Measurements from ENCODE around the gene HOXB1. TPM values are rescaled to one million over a fixed set of nuclear protein-coding genes. Genes with fewer than 3 reads are reported as not detected.
A peak's percentile ranks its signal among the peaks of the same experiment; 100 is the strongest.

HOXB1 gene
- total and polyA plus RNA-seq, 8 donors: 0.28 TPM; not detected in 7

GRCh38 chr17:48522031-48522653 lies 8.7 kb downstream of the HOXB1 start:
- Histone ChIP-seq H3K27me3 (peaks cover 0 to 92% (median 29%) of the 10 kb centered on the region in 3 donors), H3K4me1 (peaks cover 0 to 16% (median 10%) of the 10 kb centered on the region in 4 donors), H3K4me3 (no peak overlapping the region), H3K27ac (no peak overlapping the region), H3K36me3 (no peaks in the 10 kb centered on the region), H3K9me3 (no peaks in the 10 kb centered on the region)
- intact Hi-C loops (cut with DNase I; ENCODE audit: low total_unique reads): no loop called here
- TF ChIP-seq POLR2AphosphoS5 (IDR thresholded peaks at IDR 0.05): no peak
- TF ChIP-seq EP300 (IDR thresholded peaks at IDR 0.05): no peak
- no peak for TF ChIP-seq POLR2A (IDR thresholded peaks at IDR 0.05)
- TF ChIP-seq CTCF (IDR thresholded peaks at IDR 0.05): no peak
- 23 to 41% (median 31%) methylated on average over 8 of the region's 8 CpGs for WGBS, 5 donors
- peak in 1 of 2 donors; percentile 90 for DNase-seq

GRCh38 chr17:48520631-48521079 lies 10.2 kb downstream of the HOXB1 start:
- no peak for TF ChIP-seq EP300 (IDR thresholded peaks at IDR 0.05)
- TF ChIP-seq CTCF (IDR thresholded peaks at IDR 0.05): no peak
- no peak for TF ChIP-seq POLR2A (IDR thresholded peaks at IDR 0.05)
- TF ChIP-seq POLR2AphosphoS5 (IDR thresholded peaks at IDR 0.05): no peak
- Histone ChIP-seq H3K36me3 (no peaks in the 10 kb centered on the region), H3K4me3 (no peak overlapping the region), H3K4me1 (peaks cover 0 to 13% (median 8%) of the 10 kb centered on the region in 4 donors), H3K9me3 (no peaks in the 10 kb centered on the region), H3K27me3 (peaks cover 0 to 92% (median 19%) of the 10 kb centered on the region in 3 donors), H3K27ac (no peak overlapping the region)
- 37 to 57% (median 48%) methylated on average over 1 of the region's 1 CpG for WGBS, 5 donors
- DNase-seq: no peak
- intact Hi-C loops (cut with DNase I; ENCODE audit: low total_unique reads): no loop called here

DNA sequence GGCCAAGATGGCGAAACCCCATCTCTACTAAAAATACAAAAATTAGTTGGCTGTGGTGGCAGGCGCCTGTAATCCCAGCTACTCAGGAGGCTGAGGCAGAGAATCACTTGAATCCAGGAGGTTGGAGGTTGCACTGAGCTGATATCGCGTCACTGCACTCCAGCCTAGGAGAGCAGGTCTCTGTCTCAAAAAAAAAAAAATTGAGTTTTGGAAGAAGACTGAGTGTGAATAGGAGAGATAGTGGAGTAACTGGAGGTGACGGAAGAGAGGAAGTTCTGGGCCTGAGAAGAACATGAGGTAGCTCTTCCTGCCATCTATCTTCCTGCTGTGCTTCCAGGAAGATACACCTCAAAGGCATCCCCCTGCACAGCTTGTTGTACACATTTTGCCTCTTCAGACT lies 11.4 kb downstream of the HOXB1 start:
- intact Hi-C loops (cut with DNase I; ENCODE audit: low total_unique reads): no loop called here
- DNase-seq: no peak
- H3K4me3 ChIP-seq: no peak overlapping the region
- H3K27me3 ChIP-seq: peaks cover 0 to 92% (median 25%) of the 10 kb centered on the region in 3 donors
- WGBS, 5 donors: 78 to 89% (median 82%) methylated on average over 5 of the region's 5 CpGs
- TF ChIP-seq POLR2AphosphoS5 (IDR thresholded peaks at IDR 0.05) (no peak), EP300 (IDR thresholded peaks at IDR 0.05) (no peak), CTCF (IDR thresholded peaks at IDR 0.05) (no peak), POLR2A (IDR thresholded peaks at IDR 0.05) (no peak)
- H3K4me1 ChIP-seq: peaks cover 0 to 13% (median 8%) of the 10 kb centered on the region in 4 donors
- H3K27ac ChIP-seq: no peak overlapping the region
- no peaks in the 10 kb centered on the region for H3K9me3 ChIP-seq
- H3K36me3 ChIP-seq: no peaks in the 10 kb centered on the region

DNA sequence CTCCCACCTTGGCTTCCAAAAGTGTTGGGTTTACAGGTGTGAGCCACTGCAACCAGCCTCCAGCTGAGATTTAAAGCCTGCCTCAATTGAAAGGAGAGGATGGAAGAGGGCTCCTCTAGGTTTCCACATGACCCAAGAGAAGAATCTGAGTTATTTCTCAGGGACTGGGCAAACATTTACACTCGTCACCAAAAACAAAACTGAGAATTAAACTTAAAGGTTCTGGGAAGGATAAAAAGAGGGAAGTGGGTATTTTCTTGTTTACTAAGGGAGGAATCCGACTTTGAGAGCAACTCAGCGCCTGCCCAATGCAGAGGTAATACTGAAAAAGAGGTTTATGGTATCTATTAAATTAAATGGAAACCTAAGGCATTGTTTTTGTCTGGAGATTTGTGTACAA lies 13.3 kb downstream of the HOXB1 start:
- intact Hi-C loops (cut with DNase I; ENCODE audit: low total_unique reads): no loop called here

More for the DNA sequence above, 13.3 kb downstream of the HOXB1 start:
- TF ChIP-seq POLR2AphosphoS5 (IDR thresholded peaks at IDR 0.05) (no peak), POLR2A (IDR thresholded peaks at IDR 0.05) (no peak), CTCF (IDR thresholded peaks at IDR 0.05) (no peak), EP300 (IDR thresholded peaks at IDR 0.05) (no peak)
- H3K36me3 ChIP-seq: no peaks in the 10 kb centered on the region
- no peak for DNase-seq
- peaks cover 4 to 21% (median 8%) of the 10 kb centered on the region in 4 donors for H3K4me1 ChIP-seq
- H3K4me3 ChIP-seq: no peak overlapping the region
- H3K27me3 ChIP-seq: peaks cover 0 to 95% (median 24%) of the 10 kb centered on the region in 3 donors
- H3K9me3 ChIP-seq: no peaks in the 10 kb centered on the region
- WGBS, 5 donors: 12 to 33% (median 19%) methylated on average over 3 of the region's 3 CpGs
- H3K27ac ChIP-seq: no peak overlapping the region
